Activated B cell treated with CpG ODN at 0.5 μM for 24 hours (primary cell): ENCODE results near the gene SUCO. TPM values are rescaled to one million over a fixed set of nuclear protein-coding genes. Genes with fewer than 3 reads are reported as not detected.

ENCODE experiments used
- ATAC-seq: fragments of 200-7000 bp; cut with Tn5 transposase; one replicate; pipeline ENCODE4 v1.10.0; 2021; ENCODE audit warnings: low read depth, mild to moderate bottlenecking, moderate library complexity
- CTCF ChIA-PET: fragments of 350-600 bp; sonication (Branson Sonifier 250); formaldehyde crosslinking; loops from one replicate; lab custom pipeline; 2021; ENCODE audit warnings: antibody characterized with exemption; lab: Charles Lee
- POLR2A ChIA-PET: fragments of 350-600 bp; sonication (Branson Sonifier 250); formaldehyde crosslinking; loops from one replicate; lab custom pipeline; 2021; ENCODE audit warnings: antibody characterized with exemption; lab: Charles Lee
- DNase-seq: peaks from one replicate; pipeline ENCODE4 v3.0.0; 2022
- H3K27ac Mint-ChIP-seq: one replicate; pipeline ENCODE4 v1.8.0; 2020; ENCODE audit warnings: mixed read lengths
- H3K27me3 Mint-ChIP-seq: one replicate; pipeline ENCODE4 v1.8.0; 2021; ENCODE audit warnings: mixed read lengths
- H3K36me3 Mint-ChIP-seq: one replicate; pipeline ENCODE4 v1.8.0; 2021; ENCODE audit warnings: low read depth, mixed read lengths
- H3K4me1 Mint-ChIP-seq: one replicate; pipeline ENCODE4 v1.8.0; 2021; ENCODE audit warnings: mixed read lengths
- H3K4me3 Mint-ChIP-seq: one replicate; pipeline ENCODE4 v1.8.0; 2020; ENCODE audit warnings: mild to moderate bottlenecking, mixed read lengths
- H3K9me3 Mint-ChIP-seq: one replicate; pipeline ENCODE4 v1.8.0; 2020; ENCODE audit warnings: mixed read lengths
- CTCF ChIP-seq: fragments of 200-600 bp; IDR thresholded peaks from one replicate; pipeline ENCODE4 v1.8.0; 2022; ENCODE audit warnings: antibody characterized with exemption, mild to moderate bottlenecking
- intact Hi-C: fragments of 100-400 bp; cut with micrococcal nuclease; formaldehyde crosslinking; loops from one replicate; pipeline ENCODE4 v1.15.1; 2024
- total RNA-seq: library from RNA; stranded (reverse); gene quantifications from 2 replicates; pipeline ENCODE4 v1.2.3, GENCODE V29; 2022

SUCO gene
- total RNA-seq, 1 donor from 2014 or later = 47.1 TPM

- ATAC-seq (no peak), DNase-seq (no peak)
- Mint-ChIP-seq H3K27me3 (no peaks in the 10 kb centered on the region), H3K4me1 (peaks cover 40% of the 10 kb centered on the region), H3K9me3 (no peaks in the 10 kb centered on the region), H3K4me3 (no peak overlapping the region), H3K36me3 (no peaks in the 10 kb centered on the region), H3K27ac (no peak overlapping the region)
- no peak for TF ChIP-seq CTCF
- POLR2A ChIA-PET = interaction anchor here (1.3 kb wide), 1 partner anchor 108 kb away, joined by 3 read pairs; no protein-coding TSS in a partner anchor
- CTCF ChIA-PET = no interaction called here
- intact Hi-C loops = no loop called here
Observed at GRCh38 chr1:172640111-172640510, 107.2 kb downstream of the SUCO start.

- Mint-ChIP-seq H3K4me1 (peaks cover 40% of the 10 kb centered on the region), H3K27me3 (no peaks in the 10 kb centered on the region), H3K4me3 (no peak overlapping the region), H3K36me3 (no peaks in the 10 kb centered on the region), H3K9me3 (no peaks in the 10 kb centered on the region), H3K27ac (no peak overlapping the region)
- ATAC-seq (no peak), DNase-seq (no peak)
- CTCF ChIA-PET = no interaction called here
- TF ChIP-seq CTCF = no peak
- POLR2A ChIA-PET = no interaction called here
- intact Hi-C loops = no loop called here
Observed at GRCh38 chr1:172641492-172641891, 108.5 kb downstream of the SUCO start.

- no peak for TF ChIP-seq CTCF
- H3K9me3 Mint-ChIP-seq = no peaks in the 10 kb centered on the region
- H3K4me3 Mint-ChIP-seq = no peak overlapping the region
- DNase-seq (no peak), ATAC-seq (no peak)
- H3K4me1 Mint-ChIP-seq = peaks cover 40% of the 10 kb centered on the region
- intact Hi-C loops = no loop called here
- no peak overlapping the region for H3K27ac Mint-ChIP-seq
- ChIA-PET POLR2A (interaction anchor here (0.7 kb wide), 1 partner anchor 1822 kb away, joined by 5 read pairs; no protein-coding TSS in a partner anchor), CTCF (no interaction called here)
- H3K36me3 Mint-ChIP-seq = no peaks in the 10 kb centered on the region
- H3K27me3 Mint-ChIP-seq = no peaks in the 10 kb centered on the region
Observed at GRCh38 chr1:172642970-172643369, 110.0 kb downstream of the SUCO start.

GRCh38 chr1:172646653-172647052, 113.7 kb downstream of the SUCO start:
- no peak for DNase-seq
- H3K4me1 Mint-ChIP-seq = peaks cover 23% of the 10 kb centered on the region
- H3K36me3 Mint-ChIP-seq = no peaks in the 10 kb centered on the region
- no peak overlapping the region for H3K4me3 Mint-ChIP-seq
- ChIA-PET CTCF (no interaction called here), POLR2A (no interaction called here)
- no peak for ATAC-seq
- no peaks in the 10 kb centered on the region for H3K27me3 Mint-ChIP-seq
- TF ChIP-seq CTCF = no peak
- intact Hi-C loops = no loop called here
- H3K27ac Mint-ChIP-seq = no peak overlapping the region
- no peaks in the 10 kb centered on the region for H3K9me3 Mint-ChIP-seq

- TF ChIP-seq CTCF = no peak
- Mint-ChIP-seq H3K36me3 (no peaks in the 10 kb centered on the region), H3K9me3 (no peaks in the 10 kb centered on the region), H3K27ac (no peak overlapping the region), H3K4me3 (no peak overlapping the region), H3K4me1 (peaks cover 22% of the 10 kb centered on the region), H3K27me3 (no peaks in the 10 kb centered on the region)
- CTCF ChIA-PET = no interaction called here
- ATAC-seq (no peak), DNase-seq (no peak)
- POLR2A ChIA-PET = no interaction called here
- intact Hi-C loops = no loop called here
Observed at GRCh38 chr1:172647110-172647564, 114.2 kb downstream of the SUCO start.
